Keratinocyte (primary cell): ENCODE data around the gene FAM221B. TPM values are rescaled to one million over a fixed set of nuclear protein-coding genes. Genes with fewer than 3 reads are reported as not detected.

Experiments used
- DNase-seq: peaks from one replicate; pipeline ENCODE4 v3.0.0-alpha.2; 2011; ENCODE audit warnings: low read depth, missing footprints, low spot score
- FAIRE-seq: peaks from 2 replicates; lab custom pipeline; 2011; peaks lifted over from hg19 to GRCh38; lab: Jason Lieb, UNC
- H2AFZ ChIP-seq: 2 replicates; pipeline ENCODE4 v1.6.0; 2012; ENCODE audit warnings: low read length, control low read depth, inconsistent platforms; ENCODE audit not compliant: control insufficient read depth
- H3K27ac ChIP-seq: 2 replicates; pipeline ENCODE4 v1.5.1; 2011; ENCODE audit warnings: low read length; ENCODE audit not compliant: control insufficient read depth, insufficient read depth
- H3K27me3 ChIP-seq: 3 replicates; pipeline ENCODE4 v1.6.0; 2011; ENCODE audit warnings: low read length; ENCODE audit not compliant: control insufficient read depth, insufficient read depth; ENCODE audit errors: extremely low read depth
- H3K36me3 ChIP-seq, 2 experiments: 2 replicates in 1 of 2; 3 replicates in 1 of 2; pipeline ENCODE4 v1.5.1; 2011; ENCODE audit warnings: low read length in 2 of 2, mild to moderate bottlenecking in 1 of 2; ENCODE audit not compliant: control insufficient read depth in 2 of 2, insufficient read depth in 2 of 2; ENCODE audit errors: extremely low read depth in 1 of 2
- H3K4me1 ChIP-seq: 3 replicates; pipeline ENCODE4 v1.5.1; 2011; ENCODE audit warnings: low read length; ENCODE audit not compliant: control insufficient read depth, insufficient read depth; ENCODE audit errors: extremely low read depth
- H3K4me2 ChIP-seq: 3 replicates; pipeline ENCODE4 v1.6.0; 2011; ENCODE audit warnings: low read depth, low read length; ENCODE audit not compliant: control insufficient read depth, insufficient read depth; ENCODE audit errors: extremely low read depth
- H3K4me3 ChIP-seq, 3 experiments: fragments of 200-600 bp in 1 of 3; sonication (generic) in 1 of 3; 2 replicates in 2 of 3; 3 replicates in 1 of 3; pipeline ENCODE4 v1.5.1; 2011 to 2016; ENCODE audit warnings: low read length in 3 of 3, mild to moderate bottlenecking in 3 of 3, control low read depth in 2 of 3, inconsistent platforms in 1 of 3, low read depth in 1 of 3, mixed read lengths in 1 of 3, mixed run types in 1 of 3, moderate library complexity in 1 of 3; ENCODE audit not compliant: control insufficient read depth in 2 of 3, insufficient read depth in 2 of 3; ENCODE audit errors: extremely low read depth in 1 of 3
- H3K79me2 ChIP-seq: 2 replicates; pipeline ENCODE4 v1.6.0; 2012; ENCODE audit warnings: low read length; ENCODE audit not compliant: control insufficient read depth, insufficient read depth
- H3K9ac ChIP-seq: 3 replicates; pipeline ENCODE4 v1.6.0; 2011; ENCODE audit warnings: low read length; ENCODE audit not compliant: control insufficient read depth, insufficient read depth; ENCODE audit errors: extremely low read depth
- H3K9me1 ChIP-seq: 3 replicates; pipeline ENCODE4 v1.6.0; 2011; ENCODE audit warnings: low read length; ENCODE audit not compliant: control insufficient read depth, insufficient read depth; ENCODE audit errors: extremely low read depth
- H3K9me3 ChIP-seq: 2 replicates; pipeline ENCODE4 v1.5.1; 2012; ENCODE audit warnings: low read depth, low read length; ENCODE audit not compliant: control insufficient read depth
- H4K20me1 ChIP-seq: 3 replicates; pipeline ENCODE4 v1.6.0; 2011; ENCODE audit warnings: low read length; ENCODE audit not compliant: control insufficient read depth, insufficient read depth; ENCODE audit errors: extremely low read depth
- EZH2 ChIP-seq: IDR thresholded peaks from one replicate; pipeline ENCODE4 v1.6.1; 2012; ENCODE audit warnings: inconsistent platforms, mild to moderate bottlenecking, low read length, moderate library complexity
- dilution Hi-C: fragments of 300-500 bp; cut with MboI; formaldehyde crosslinking; loops from one replicate; pipeline ENCODE4 v1.7.0; 2020; ENCODE audit warnings: low sequenced_read_pairs; ENCODE audit not compliant: extremely low pct_ligation_motif_present
- polyA plus RNA-seq, 5 experiments: library from polyadenylated mRNA; depleted of rRNA in 3 of 5; stranded (reverse) in 3 of 5; stranded (forward) in 1 of 5; unstranded in 1 of 5; fragments of >200 nt; gene quantifications; 1 replicate in 1 of 5; 2 replicates in 3 of 5; 3 replicates in 1 of 5; pipeline versions ENCODE4 v1.2.1 to v1.2.3, GENCODE V29; 2011 to 2012; ENCODE audit warnings: missing spikeins in 2 of 5, low read depth in 1 of 5, low replicate concordance in 1 of 5
- small RNA-seq, 3 experiments: library from RNA; depleted of rRNA; stranded (forward); fragments of <200 nt; gene quantifications; one replicate each; pipeline ENCODE3, GENCODE V24; 2012; ENCODE audit warnings: low read depth in 3 of 3, low replicate concordance in 1 of 3; ENCODE audit not compliant: insufficient read length in 3 of 3
- TF ChIP-seq, protein P1 (sequence below), 3 experiments: IDR thresholded peaks in 1 of 3; conservative IDR thresholded peaks in 1 of 3; optimal IDR thresholded peaks in 1 of 3; 2 replicates in 2 of 3; 3 replicates in 1 of 3; pipeline versions ENCODE3 to v1.5.1; 2011; ENCODE audit warnings: low read length in 3 of 3, mild to moderate bottlenecking in 3 of 3, moderate library complexity in 2 of 3, control low read depth in 1 of 3, inconsistent platforms in 1 of 3; ENCODE audit not compliant: insufficient read depth in 2 of 3; ENCODE audit errors: extremely low read depth in 1 of 3

FAM221B gene
- polyA plus RNA-seq, 1 donor (not counting 4 experiments of a cell fraction or from before 2014, with no cell fraction given): not detected

DNA sequence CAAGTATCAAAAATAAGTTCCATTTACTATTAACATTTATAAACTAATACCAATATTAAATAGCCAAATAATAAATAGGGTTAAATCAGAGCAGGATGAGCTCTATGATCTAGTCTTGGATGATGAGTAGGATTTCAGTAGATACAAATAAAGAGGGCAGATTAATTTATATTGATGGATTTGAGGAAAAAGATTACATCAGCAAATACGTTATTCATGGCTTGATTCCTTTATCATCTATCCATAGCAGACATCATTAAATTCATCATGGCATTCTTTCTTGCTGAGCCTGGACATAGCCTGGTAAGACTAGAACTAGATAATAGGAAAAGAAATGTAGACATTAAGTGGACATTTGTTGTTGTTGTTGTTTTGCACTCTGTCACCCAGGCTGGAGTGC lies 61.1 kb downstream of the FAM221B start:
- dilution Hi-C loops: no loop called here
- H3K9ac ChIP-seq: no peak overlapping the region
- no peaks in the 10 kb centered on the region for H3K27me3 ChIP-seq
- H3K9me1 ChIP-seq: no peaks in the 10 kb centered on the region
- no peaks in the 10 kb centered on the region for H3K79me2 ChIP-seq
- peaks cover 11% of the 10 kb centered on the region for H3K4me1 ChIP-seq
- no peak overlapping the region for H2AFZ ChIP-seq
- TF ChIP-seq EZH2: no peak
- TF ChIP-seq, protein P1, sequence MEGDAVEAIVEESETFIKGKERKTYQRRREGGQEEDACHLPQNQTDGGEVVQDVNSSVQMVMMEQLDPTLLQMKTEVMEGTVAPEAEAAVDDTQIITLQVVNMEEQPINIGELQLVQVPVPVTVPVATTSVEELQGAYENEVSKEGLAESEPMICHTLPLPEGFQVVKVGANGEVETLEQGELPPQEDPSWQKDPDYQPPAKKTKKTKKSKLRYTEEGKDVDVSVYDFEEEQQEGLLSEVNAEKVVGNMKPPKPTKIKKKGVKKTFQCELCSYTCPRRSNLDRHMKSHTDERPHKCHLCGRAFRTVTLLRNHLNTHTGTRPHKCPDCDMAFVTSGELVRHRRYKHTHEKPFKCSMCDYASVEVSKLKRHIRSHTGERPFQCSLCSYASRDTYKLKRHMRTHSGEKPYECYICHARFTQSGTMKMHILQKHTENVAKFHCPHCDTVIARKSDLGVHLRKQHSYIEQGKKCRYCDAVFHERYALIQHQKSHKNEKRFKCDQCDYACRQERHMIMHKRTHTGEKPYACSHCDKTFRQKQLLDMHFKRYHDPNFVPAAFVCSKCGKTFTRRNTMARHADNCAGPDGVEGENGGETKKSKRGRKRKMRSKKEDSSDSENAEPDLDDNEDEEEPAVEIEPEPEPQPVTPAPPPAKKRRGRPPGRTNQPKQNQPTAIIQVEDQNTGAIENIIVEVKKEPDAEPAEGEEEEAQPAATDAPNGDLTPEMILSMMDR (optimal IDR thresholded peaks at IDR 0.05 in 1 of 3, IDR thresholded peaks at IDR 0.05 in 1 of 3, conservative IDR thresholded peaks at IDR 0.05 in 1 of 3; ENCODE audit: extremely low read depth in 1 of 3, insufficient read depth in 2 of 3, low read length in 3 of 3): no peak
- H3K4me2 ChIP-seq: no peak overlapping the region
- no peak overlapping the region for H3K27ac ChIP-seq
- no peak for FAIRE-seq
- H3K4me3 ChIP-seq: no peak overlapping the region
- no peak for DNase-seq
- H3K36me3 ChIP-seq: no peaks in the 10 kb centered on the region
- no peaks in the 10 kb centered on the region for H4K20me1 ChIP-seq
- no peaks in the 10 kb centered on the region for H3K9me3 ChIP-seq

DNA sequence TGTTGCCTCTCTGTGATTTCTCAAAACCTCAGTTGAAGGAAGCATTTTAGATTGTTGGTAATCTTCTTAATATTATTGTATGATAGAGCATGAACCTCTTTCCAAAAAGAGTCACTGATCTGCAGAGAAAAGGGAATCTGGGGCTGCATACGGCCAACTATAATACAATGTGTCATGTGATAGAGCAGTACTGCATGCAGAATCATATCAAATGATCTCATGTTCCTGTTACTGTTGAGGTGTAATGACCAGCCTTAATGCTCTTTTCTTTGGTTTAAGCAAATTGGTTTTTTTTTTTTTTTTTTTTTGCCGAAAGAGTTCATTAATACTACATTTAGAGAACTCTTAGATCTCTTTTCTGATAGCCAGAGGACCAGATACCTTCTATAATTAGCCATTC lies 61.5 kb downstream of the FAM221B start:
- no peak for DNase-seq
- H3K27me3 ChIP-seq: no peaks in the 10 kb centered on the region

More for the DNA sequence above, 61.5 kb downstream of the FAM221B start:
- H3K4me3 ChIP-seq: no peak overlapping the region
- no peak overlapping the region for H3K27ac ChIP-seq
- H2AFZ ChIP-seq: no peak overlapping the region
- no peaks in the 10 kb centered on the region for H4K20me1 ChIP-seq
- dilution Hi-C loops: no loop called here
- H3K9ac ChIP-seq: no peak overlapping the region
- H3K4me1 ChIP-seq: peaks cover 8% of the 10 kb centered on the region
- H3K9me3 ChIP-seq: no peaks in the 10 kb centered on the region
- H3K9me1 ChIP-seq: no peaks in the 10 kb centered on the region
- H3K79me2 ChIP-seq: no peaks in the 10 kb centered on the region
- FAIRE-seq: no peak
- no peaks in the 10 kb centered on the region for H3K36me3 ChIP-seq
- TF ChIP-seq, protein P1 (optimal IDR thresholded peaks at IDR 0.05 in 1 of 3, IDR thresholded peaks at IDR 0.05 in 1 of 3, conservative IDR thresholded peaks at IDR 0.05 in 1 of 3; ENCODE audit: extremely low read depth in 1 of 3, insufficient read depth in 2 of 3, low read length in 3 of 3): no peak
- no peak for TF ChIP-seq EZH2
- H3K4me2 ChIP-seq: no peak overlapping the region

Small RNA genes within 50 kb of the gene (small RNA-seq; reads per million reads assigned to genes)
- gene HINT2: 0 to 0.33 (median 0.25) reads per million in 3 experiments

Other genes with a start within 250 kb of the FAM221B start
- 11.2 to 13.5 TPM (median 11.8 TPM) in 3 replicates for gene TESK1, start 223.5 kb downstream of the FAM221B start, polyA plus RNA-seq
- 0.66 to 2.4 TPM (median 0.82 TPM) in 3 replicates for gene CD72, start 210.3 kb downstream of the FAM221B start, polyA plus RNA-seq
- not detected in 3 replicates for gene SIT1, start 177.8 kb downstream of the FAM221B start, polyA plus RNA-seq
- 21.6 to 91.8 TPM (median 40.5 TPM) in 3 replicates for gene RMRP, start 170.7 kb downstream of the FAM221B start, polyA plus RNA-seq
- gene CCDC107, start 170.4 kb downstream of the FAM221B start, polyA plus RNA-seq: 10.5 to 14.3 TPM (median 14.1 TPM) in 3 replicates
- 0.88 to 3.3 TPM (median 2.4 TPM) in 3 replicates for gene ARHGEF39, start 163.5 kb downstream of the FAM221B start, polyA plus RNA-seq
- 0.89 to 9.5 TPM (median 7.2 TPM) in 3 replicates for gene CA9, start 154.8 kb downstream of the FAM221B start, polyA plus RNA-seq
- 30.1 to 67.0 TPM (median 53.1 TPM) in 3 replicates for gene TPM2, start 138.8 kb downstream of the FAM221B start, polyA plus RNA-seq
- gene TLN1, start 96.5 kb downstream of the FAM221B start, polyA plus RNA-seq: 53.0 to 98.3 TPM (median 54.6 TPM) in 3 replicates
- gene CREB3, start 96.1 kb downstream of the FAM221B start, polyA plus RNA-seq: 24.6 to 33.2 TPM (median 27.0 TPM) in 3 replicates
- gene GBA2, start 79.5 kb downstream of the FAM221B start, polyA plus RNA-seq: 28.7 to 42.2 TPM (median 31.7 TPM) in 3 replicates
- gene RGP1, start 79.4 kb downstream of the FAM221B start, polyA plus RNA-seq: 17.6 to 19.8 TPM (median 18.3 TPM) in 3 replicates
- not detected in 3 replicates for gene MSMP, start 74.5 kb downstream of the FAM221B start, polyA plus RNA-seq
- gene NPR2, start 37.1 kb downstream of the FAM221B start, polyA plus RNA-seq: 3.5 to 5.0 TPM (median 3.9 TPM) in 3 replicates
- 0.06 to 0.13 TPM (median 0.08 TPM) in 3 replicates for gene SPAG8, start 16.5 kb downstream of the FAM221B start, polyA plus RNA-seq
- 11.6 to 16.6 TPM (median 16.6 TPM) in 3 replicates for gene HINT2, start 13.7 kb downstream of the FAM221B start, polyA plus RNA-seq
- gene TMEM8B, start 496 bp upstream of the FAM221B start, polyA plus RNA-seq: 1.3 to 2.0 TPM (median 2.0 TPM) in 3 replicates
- gene OR13J1, start 41.7 kb upstream of the FAM221B start, polyA plus RNA-seq: not detected in 3 replicates
- not detected in 3 replicates for gene HRCT1, start 77.5 kb upstream of the FAM221B start, polyA plus RNA-seq
- gene SPAAR, start 80.8 kb upstream of the FAM221B start, polyA plus RNA-seq: not detected in 3 replicates
- gene OR2S2, start 129.4 kb upstream of the FAM221B start, polyA plus RNA-seq: not detected in 3 replicates
- gene RECK, start 208.2 kb upstream of the FAM221B start, polyA plus RNA-seq: 3.3 to 4.6 TPM (median 4.0 TPM) in 3 replicates